Panc1 (cell line): Measurements from ENCODE around the gene CANT1.

Source experiments
- CTCF ChIP-seq: fragments of 450-650 bp; IDR thresholded peaks from 2 replicates; pipeline ENCODE4 v1.5.1; 2017; ENCODE audit warnings: mild to moderate bottlenecking
- REST ChIP-seq, 2 experiments: IDR thresholded peaks; 2 replicates each; pipeline ENCODE4 v1.6.1; 2011 to 2012; ENCODE audit warnings: low read depth in 2 of 2, control low read depth in 1 of 2, low read length in 1 of 2, mild to moderate bottlenecking in 1 of 2, moderate library complexity in 1 of 2; ENCODE audit not compliant: insufficient read depth in 1 of 2

GRCh38 chr17:79019261-79019631, 9.7 kb upstream of the CANT1 start:
- no peak for TF ChIP-seq CTCF
- TF ChIP-seq REST (IDR thresholded peaks at IDR 0.05; ENCODE audit: insufficient read depth in 1 of 2, low read depth in 2 of 2, low read length in 1 of 2), result no peak
